NB4 (cell line): Measurements from ENCODE around the gene ORC4.

ENCODE experiments used
- DNase-seq: peaks from one replicate; pipeline ENCODE4 v3.0.0; 2010; ENCODE audit warnings: low read depth
- H3K4me3 ChIP-seq: one replicate; pipeline ENCODE4 v1.5.1; 2011; ENCODE audit warnings: mild to moderate bottlenecking, low read depth, low read length, moderate library complexity
- CTCF ChIP-seq: IDR thresholded peaks from one replicate; pipeline ENCODE4 v1.5.1; 2012; ENCODE audit warnings: low read depth, low read length
- MAX ChIP-seq: IDR thresholded peaks from 2 replicates; pipeline ENCODE4 v1.6.1; 2011; ENCODE audit warnings: low read depth, low read length
- MYC ChIP-seq: IDR thresholded peaks from 2 replicates; pipeline ENCODE4 v1.6.1; 2011; ENCODE audit warnings: low read depth, low read length
- POLR2A ChIP-seq: IDR thresholded peaks from 2 replicates; pipeline ENCODE4 v1.6.1; 2011; ENCODE audit warnings: mild to moderate bottlenecking; ENCODE audit not compliant: insufficient read length; ENCODE audit errors: extremely low read depth

ORC4 gene

GRCh38 chr2:148039783-148040182 lies 19.2 kb upstream of the ORC4 start:
- H3K4me3 ChIP-seq, result no peak overlapping the region
- DNase-seq, result no peak
- TF ChIP-seq POLR2A, result no peak
- TF ChIP-seq MAX, result no peak
- TF ChIP-seq MYC, result no peak
- no peak for TF ChIP-seq CTCF

- no peak for DNase-seq
- no peak for TF ChIP-seq MYC
- TF ChIP-seq CTCF, result no peak
- TF ChIP-seq POLR2A, result no peak
- TF ChIP-seq MAX, result no peak
Measured at GRCh38 chr2:148032215-148032614, 11.7 kb upstream of the ORC4 start.

GRCh38 chr2:148031152-148031551 lies 10.6 kb upstream of the ORC4 start:
- H3K4me3 ChIP-seq, result no peak overlapping the region
- DNase-seq, result no peak
- TF ChIP-seq CTCF (no peak), POLR2A (no peak), MYC (no peak), MAX (no peak)

More at GRCh38 chr2:148032215-148032614, 11.7 kb upstream of the ORC4 start:
- H3K4me3 ChIP-seq, result no peak overlapping the region

GRCh38 chr2:148028781-148029180 lies 8.2 kb upstream of the ORC4 start:
- no peak overlapping the region for H3K4me3 ChIP-seq
- no peak for DNase-seq
- TF ChIP-seq POLR2A (no peak), MAX (no peak), MYC (no peak), CTCF (no peak)

GRCh38 chr2:148027822-148028221 lies 7.3 kb upstream of the ORC4 start:
- DNase-seq, result no peak
- no peak overlapping the region for H3K4me3 ChIP-seq
- TF ChIP-seq MAX (no peak), CTCF (no peak), POLR2A (no peak), MYC (no peak)

GRCh38 chr2:148026573-148026972 lies 6.0 kb upstream of the ORC4 start:
- H3K4me3 ChIP-seq, result no peak overlapping the region
- TF ChIP-seq MAX (no peak), MYC (no peak), POLR2A (no peak), CTCF (no peak)
- no peak for DNase-seq
